Measurements from ENCODE around the gene PTPN7. TPM values are rescaled to one million over a fixed set of nuclear protein-coding genes. Genes with fewer than 3 reads are reported as not detected.
"Not testable (repeated sequence)": the region's sequence is repeated elsewhere in the genome, so short reads cannot be mapped to it uniquely, and the experiment has no call there.

The PTPN7 gene
- total RNA-seq, 1 donor from 2014 or later: 0.29 TPM

- no peaks in the 10 kb centered on the region for H3K4me1 Mint-ChIP-seq (ENCODE audit: unreplicated experiment)
- no peaks in the 10 kb centered on the region for H3K9me3 Mint-ChIP-seq
- peak; percentile 48 for TF ChIP-seq CTCF (conservative IDR thresholded peaks at IDR 0.05)
- no peak for DNase-seq (ENCODE audit: extremely low spot score, unreplicated experiment)
- peaks cover 64% of the 10 kb centered on the region for H3K27me3 Mint-ChIP-seq
- H3K36me3 Mint-ChIP-seq: no peaks in the 10 kb centered on the region
- no peak within 1 kb of the TSS for H3K27ac Mint-ChIP-seq
- H3K4me3 Mint-ChIP-seq: peak within 1 kb of the TSS; percentile 84
These were observed 33.4 kb upstream of the PTPN7 start, which contains the start of gene LGR6 for GRCh38 chr1:202193614-202194327. Gene LGR6 (plus strand): TSS chr1:202193799. CDS start chr1:202193990, 191 bp downstream.

GRCh38 chr1:202192770-202193613, 32.6 kb upstream of the PTPN7 start:
- TF ChIP-seq CTCF (conservative IDR thresholded peaks at IDR 0.05): peak; percentile 88
- H3K4me3 Mint-ChIP-seq: no peak overlapping the region
- no peaks in the 10 kb centered on the region for H3K36me3 Mint-ChIP-seq
- H3K4me1 Mint-ChIP-seq (ENCODE audit: unreplicated experiment): no peaks in the 10 kb centered on the region
- H3K27ac Mint-ChIP-seq: no peak overlapping the region
- H3K9me3 Mint-ChIP-seq: no peaks in the 10 kb centered on the region
- peaks cover 59% of the 10 kb centered on the region for H3K27me3 Mint-ChIP-seq
- no peak for DNase-seq (ENCODE audit: extremely low spot score, unreplicated experiment)

GRCh38 chr1:202191391-202191790, 31.0 kb upstream of the PTPN7 start:
- DNase-seq (ENCODE audit: extremely low spot score, unreplicated experiment); H3K4me1 Mint-ChIP-seq (ENCODE audit: unreplicated experiment); H3K9me3 Mint-ChIP-seq; H3K27ac Mint-ChIP-seq; H3K4me3 Mint-ChIP-seq; H3K36me3 Mint-ChIP-seq: not testable (repeated sequence)
- peaks cover 51% of the 10 kb centered on the region for H3K27me3 Mint-ChIP-seq

- H3K4me1 Mint-ChIP-seq (ENCODE audit: unreplicated experiment): no peaks in the 10 kb centered on the region
- no peaks in the 10 kb centered on the region for H3K36me3 Mint-ChIP-seq
- H3K4me3 Mint-ChIP-seq: no peak overlapping the region
- H3K27me3 Mint-ChIP-seq: peaks cover 38% of the 10 kb centered on the region
- TF ChIP-seq CTCF (conservative IDR thresholded peaks at IDR 0.05): peak; percentile 40
- H3K9me3 Mint-ChIP-seq: no peaks in the 10 kb centered on the region
- no peak for DNase-seq (ENCODE audit: extremely low spot score, unreplicated experiment)
- no peak overlapping the region for H3K27ac Mint-ChIP-seq
These were observed 29.7 kb upstream of the PTPN7 start for GRCh38 chr1:202189918-202190715.

GRCh38 chr1:202189001-202189790, 28.8 kb upstream of the PTPN7 start:
- Mint-ChIP-seq H3K9me3 (no peaks in the 10 kb centered on the region), H3K27ac (no peak overlapping the region), H3K4me1 (ENCODE audit: unreplicated experiment) (peaks cover 5% of the 10 kb centered on the region), H3K27me3 (peaks cover 36% of the 10 kb centered on the region), H3K36me3 (no peaks in the 10 kb centered on the region), H3K4me3 (no peak overlapping the region)
- DNase-seq (ENCODE audit: extremely low spot score, unreplicated experiment): peak; percentile 87
- TF ChIP-seq CTCF (conservative IDR thresholded peaks at IDR 0.05): peak; percentile 91
